ENCODE measurements around the gene KRT71. TPM values are rescaled to one million over a fixed set of nuclear protein-coding genes. Genes with fewer than 3 reads are reported as not detected.

Gene KRT71
- total RNA-seq, 3 donors from 2014 or later = not detected

DNA sequence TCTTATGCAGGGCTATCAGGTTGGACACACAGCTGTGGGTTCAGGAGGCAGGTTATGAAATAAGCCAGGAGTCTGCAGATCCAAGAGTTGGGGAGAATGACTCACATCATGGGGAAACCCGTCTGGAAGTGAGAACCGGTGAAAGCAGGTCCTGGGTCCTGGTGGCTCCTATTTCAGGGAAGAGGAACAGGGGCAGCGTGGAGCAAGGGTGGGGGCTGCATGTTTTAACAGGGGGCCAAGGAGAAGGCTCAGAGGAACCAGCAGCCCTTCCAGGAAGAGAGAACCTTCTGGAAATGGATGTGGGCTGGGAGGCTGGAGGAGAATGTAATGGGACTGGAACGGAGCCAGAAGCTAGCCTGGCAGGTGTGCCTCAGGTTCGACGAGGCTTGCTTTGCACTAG is 28.5 kb upstream of the KRT71 start:
- no peak for TF ChIP-seq CTCF (IDR thresholded peaks at IDR 0.05)
- intact Hi-C loops (cut with DNase I, micrococcal nuclease) = loop anchor here (5.0 kb wide), 2 partner anchors 296 to 301 kb away; no protein-coding TSS in a partner anchor
- H3K4me3 ChIP-seq = no peak overlapping the region

GRCh38 chr12:52581066-52581465 is 28.1 kb upstream of the KRT71 start:
- H3K4me1 ChIP-seq (ENCODE audit: low read depth) = no peaks in the 10 kb centered on the region
- H3K9me3 ChIP-seq = no peaks in the 10 kb centered on the region
- ATAC-seq (no peak), DNase-seq (no peak)
- no peak for TF ChIP-seq CTCF (IDR thresholded peaks at IDR 0.05)
- H3K4me3 ChIP-seq = no peak overlapping the region
- intact Hi-C loops (cut with DNase I, micrococcal nuclease) = loop anchor here (5.0 kb wide), 2 partner anchors 296 to 301 kb away; no protein-coding TSS in a partner anchor
- no peaks in the 10 kb centered on the region for H3K36me3 ChIP-seq (ENCODE audit: low read depth)

More for the DNA sequence above, 28.5 kb upstream of the KRT71 start:
- Histone ChIP-seq H3K4me1 (ENCODE audit: low read depth) (no peaks in the 10 kb centered on the region), H3K36me3 (ENCODE audit: low read depth) (no peaks in the 10 kb centered on the region), H3K9me3 (no peaks in the 10 kb centered on the region)
- DNase-seq (peak in 1 of 3 donors; percentile 18), ATAC-seq (no peak)

DNA sequence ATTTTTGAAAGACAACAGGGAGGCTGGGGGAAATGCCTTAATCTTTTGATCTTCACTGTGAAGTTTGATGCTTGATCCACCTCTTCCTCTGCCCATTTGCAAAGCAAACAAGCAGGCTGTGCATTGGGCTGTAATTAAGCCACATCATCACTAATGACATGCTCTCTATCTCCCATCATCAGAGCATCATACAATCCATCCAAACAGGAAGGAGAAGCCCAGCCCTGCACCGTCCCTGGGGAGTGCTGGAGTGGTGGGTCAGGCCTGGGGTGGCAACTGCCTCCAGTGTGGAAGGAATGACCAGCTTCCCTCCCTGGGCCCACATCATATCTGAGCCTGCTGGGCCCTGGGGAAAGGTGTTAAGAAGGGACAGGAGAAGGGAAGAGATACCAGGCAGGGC is 27.6 kb upstream of the KRT71 start:
- Histone ChIP-seq H3K4me1 (ENCODE audit: low read depth) (no peaks in the 10 kb centered on the region), H3K4me3 (no peak overlapping the region), H3K9me3 (no peaks in the 10 kb centered on the region), H3K36me3 (ENCODE audit: low read depth) (no peaks in the 10 kb centered on the region)
- TF ChIP-seq CTCF (IDR thresholded peaks at IDR 0.05) = no peak
- intact Hi-C loops (cut with DNase I, micrococcal nuclease) = loop anchor here (5.0 kb wide), 2 partner anchors 297 to 302 kb away; no protein-coding TSS in a partner anchor
- ATAC-seq (no peak), DNase-seq (no peak)

GRCh38 chr12:52579468-52580465 is 26.8 kb upstream of the KRT71 start:
- intact Hi-C loops (cut with DNase I, micrococcal nuclease) = loop anchor here (5.0 kb wide), 2 partner anchors 298 to 303 kb away; no protein-coding TSS in a partner anchor
- DNase-seq (no peak), ATAC-seq (no peak)
- Histone ChIP-seq H3K4me1 (ENCODE audit: low read depth) (no peaks in the 10 kb centered on the region), H3K4me3 (no peak overlapping the region), H3K9me3 (no peaks in the 10 kb centered on the region), H3K36me3 (ENCODE audit: low read depth) (no peaks in the 10 kb centered on the region)
- TF ChIP-seq CTCF (IDR thresholded peaks at IDR 0.05) = no peak

DNA sequence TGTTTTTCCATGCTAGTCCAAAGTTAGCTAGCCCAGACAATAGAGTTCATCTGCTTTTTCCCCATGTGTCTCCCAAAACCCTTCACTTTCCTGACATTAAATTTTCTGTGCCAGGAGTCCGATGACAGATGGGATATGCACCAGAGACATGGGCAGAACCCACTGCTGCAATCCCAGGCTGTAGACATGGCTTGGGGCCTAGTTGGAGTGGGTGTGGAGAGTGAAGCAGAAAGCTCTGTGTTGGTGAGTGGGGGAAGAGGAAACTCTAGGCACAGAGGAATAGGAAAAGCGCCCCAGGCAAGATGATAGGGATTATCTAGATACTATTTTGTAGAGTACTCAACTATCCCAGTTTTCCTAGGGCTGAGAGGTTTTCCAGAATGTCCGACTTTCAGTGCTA is 25.5 kb upstream of the KRT71 start:
- Histone ChIP-seq H3K4me3 (no peak overlapping the region), H3K9me3 (no peaks in the 10 kb centered on the region), H3K4me1 (ENCODE audit: low read depth) (no peaks in the 10 kb centered on the region), H3K36me3 (ENCODE audit: low read depth) (no peaks in the 10 kb centered on the region)
- TF ChIP-seq CTCF (IDR thresholded peaks at IDR 0.05) = no peak
- ATAC-seq = no peak
- intact Hi-C loops (cut with DNase I, micrococcal nuclease) = no loop called here
- DNase-seq = no peak
